Activated CD8-positive, alpha-beta memory T cell treated with anti-CD3 and anti-CD28 coated beads, Interleukin-2, amount 50 U/mL, for 48 hours (primary cell): ENCODE data around the gene DPM3.
"Not testable (repeated sequence)": the region's sequence is repeated elsewhere in the genome, so short reads cannot be mapped to it uniquely, and the experiment has no call there.

Source experiments
- DNase-seq: peaks from one replicate; pipeline ENCODE4 v3.0.0-alpha.2; 2020

The DPM3 gene

GRCh38 chr1:155124503-155125463, 15.5 kb downstream of the DPM3 start:
- DNase-seq, result no peak

DNA sequence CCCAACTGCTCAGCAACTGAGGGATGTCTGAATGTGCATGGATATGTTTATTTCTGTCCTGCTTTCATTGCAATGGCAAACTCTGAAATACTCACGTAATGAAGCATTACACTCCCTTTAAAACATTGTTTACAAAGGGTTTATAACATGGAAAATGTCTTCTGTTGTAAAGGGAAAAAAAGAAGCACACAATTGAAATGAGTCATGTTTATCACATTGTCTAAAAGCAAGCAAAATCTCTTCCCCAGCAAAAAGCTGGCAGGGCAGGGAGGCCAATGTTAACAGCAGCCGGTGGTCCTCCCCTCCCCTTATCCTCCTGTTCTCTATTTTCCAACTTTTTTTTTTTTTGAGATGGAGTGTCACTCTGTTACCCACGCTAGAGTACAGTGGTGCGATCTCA, 16.5 kb downstream of the DPM3 start:
- DNase-seq, result no peak

DNA sequence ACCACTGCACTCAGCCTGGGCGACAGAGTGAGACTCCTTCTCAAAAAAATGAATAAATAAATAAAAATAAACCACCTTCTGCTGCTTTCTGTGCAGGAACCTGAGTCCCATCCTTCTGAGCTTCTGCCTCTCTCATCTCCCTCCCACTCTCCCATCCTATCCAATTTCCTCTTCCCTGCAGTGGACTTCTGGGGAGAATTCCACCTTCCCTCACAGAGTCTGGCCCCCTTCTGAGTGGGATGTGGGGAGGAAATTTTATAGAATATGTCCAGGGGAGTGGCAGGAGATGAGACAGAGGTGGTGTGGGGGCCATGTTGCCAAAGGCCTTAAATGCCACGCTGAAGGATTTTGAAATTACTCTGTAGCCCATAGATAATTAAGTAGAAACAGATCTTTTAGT, 18.0 kb downstream of the DPM3 start:
- DNase-seq, result no peak

DNA sequence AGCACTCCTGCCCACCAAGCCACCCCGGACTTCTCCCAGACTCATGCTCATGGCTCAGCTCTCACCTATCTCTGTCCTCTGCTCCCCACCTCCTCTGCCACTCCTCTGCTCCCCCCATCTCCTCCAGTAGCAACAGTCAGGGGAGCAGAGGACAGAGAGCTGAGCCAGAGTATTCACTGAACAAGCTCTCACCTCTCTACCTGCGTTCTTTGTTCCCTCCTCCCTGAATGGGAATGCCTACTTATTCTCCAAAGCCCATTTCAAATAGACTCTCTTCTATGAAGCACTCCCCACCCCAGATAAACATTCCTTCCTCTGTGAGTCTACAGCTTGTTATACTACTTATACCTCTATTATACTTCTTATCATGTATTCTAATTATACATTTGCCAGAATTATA, 19.1 kb downstream of the DPM3 start:
- no peak for DNase-seq

DNA sequence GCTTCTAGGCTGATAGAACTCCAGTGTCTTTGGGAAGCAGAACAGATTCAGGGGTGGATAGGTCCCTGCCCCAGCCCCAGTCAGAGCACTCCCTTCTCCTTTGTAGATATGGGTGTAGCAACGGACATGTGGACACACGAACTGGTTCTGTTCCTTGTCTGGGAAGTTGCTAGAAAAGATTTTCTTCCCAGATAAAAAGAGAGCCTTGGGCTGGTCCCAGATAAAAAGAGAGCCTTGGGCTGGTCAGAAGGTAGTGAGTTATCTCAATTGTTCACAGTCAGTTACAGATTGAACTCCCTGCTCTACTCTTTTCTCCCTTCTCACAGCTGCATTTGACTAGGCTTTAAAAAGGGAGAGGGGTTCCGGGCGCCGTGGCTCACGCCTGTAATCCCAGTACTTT, 20.1 kb downstream of the DPM3 start:
- DNase-seq, result no peak

DNA sequence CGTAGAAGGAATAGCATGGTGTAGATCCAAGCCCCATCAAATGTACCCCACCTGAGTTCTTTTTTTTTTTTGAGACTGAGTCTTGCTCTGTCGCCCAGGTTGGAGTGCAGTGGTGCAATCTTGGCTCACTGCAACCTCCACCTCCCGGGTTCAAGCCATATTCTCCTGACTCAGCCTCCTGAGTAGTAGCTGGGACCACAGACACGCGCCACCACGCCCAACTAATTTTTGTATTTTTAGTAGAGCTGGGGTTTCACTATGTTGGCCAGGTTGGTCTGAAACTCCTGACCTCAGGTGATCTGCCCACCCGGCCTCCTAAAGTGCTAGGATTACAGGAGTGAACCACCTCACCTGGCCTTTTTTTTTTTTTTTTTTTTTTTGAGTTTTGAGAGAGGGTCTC, 22.2 kb downstream of the DPM3 start:
- DNase-seq, result not testable (repeated sequence)

DNA sequence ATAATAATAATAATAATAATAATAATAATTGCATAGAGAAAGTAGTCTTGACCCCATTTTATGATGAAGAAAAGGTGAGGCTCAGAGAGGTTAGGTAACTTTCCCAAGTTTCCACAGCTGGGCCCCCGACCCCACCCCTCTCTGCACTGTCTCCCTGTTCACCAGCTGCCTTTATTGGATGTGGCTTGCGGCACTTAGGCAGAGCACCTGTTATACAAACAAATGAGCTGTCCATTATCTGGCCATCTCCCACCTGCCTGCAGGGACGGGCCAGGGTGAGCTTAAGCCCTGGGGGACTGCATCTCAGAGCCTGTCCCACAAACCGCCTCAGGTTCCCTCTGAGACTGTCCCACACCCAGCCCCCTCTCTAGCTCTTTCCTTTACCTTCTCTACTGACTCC, 22.7 kb downstream of the DPM3 start:
- no peak for DNase-seq

DNA sequence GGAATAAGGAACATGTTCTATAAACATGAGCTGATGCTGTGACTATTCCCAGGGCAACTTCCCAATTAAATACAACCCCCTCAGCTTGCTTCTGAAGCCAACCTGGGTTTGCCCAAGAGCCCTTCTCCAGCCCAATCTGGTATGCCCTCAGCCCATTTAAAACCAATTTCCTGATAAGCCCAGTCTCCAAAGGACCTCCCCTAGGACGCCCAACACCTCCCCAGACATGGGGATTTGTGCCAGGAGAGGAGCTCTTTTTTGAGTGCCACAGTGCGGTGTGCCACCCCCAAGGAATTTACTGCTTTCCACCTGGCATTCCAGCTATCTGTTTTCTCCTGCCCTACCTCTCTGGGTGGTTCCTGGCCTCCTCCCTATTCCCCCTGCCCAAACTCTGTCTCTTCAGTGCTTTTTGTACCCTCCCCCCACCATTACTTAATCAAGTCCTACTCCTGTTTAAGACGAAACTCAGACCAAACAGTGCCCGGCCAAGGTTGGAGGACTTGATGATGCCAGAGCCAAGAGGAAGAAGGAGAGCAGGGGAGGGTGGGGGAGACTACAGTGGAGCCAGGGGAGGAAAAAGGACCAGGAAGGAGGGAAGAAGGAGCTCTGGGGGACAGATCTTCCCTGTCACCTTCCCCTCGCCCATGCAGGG, 24.1 kb downstream of the DPM3 start:
- no peak for DNase-seq

GRCh38 chr1:155113450-155113980, 26.8 kb downstream of the DPM3 start:
- DNase-seq, result no peak

DNA sequence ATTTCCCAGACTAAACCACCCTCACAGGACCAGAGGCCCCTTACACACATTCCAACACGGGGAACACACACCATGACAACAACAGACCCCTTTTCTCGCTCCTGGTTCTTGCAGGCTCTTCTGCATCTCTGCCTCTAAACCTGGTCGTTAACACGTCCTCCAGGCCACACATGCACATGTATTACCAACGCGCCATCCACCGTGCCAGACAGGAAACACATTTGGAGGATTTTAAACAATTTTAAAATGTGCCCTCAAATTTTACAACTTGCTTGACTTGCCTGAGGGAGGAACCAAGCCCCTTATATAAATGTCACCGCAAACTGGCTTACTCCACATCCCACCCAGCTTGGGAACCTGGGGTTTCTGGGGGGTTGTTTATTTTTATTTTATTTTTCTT, 29.5 kb downstream of the DPM3 start:
- DNase-seq, result no peak

DNA sequence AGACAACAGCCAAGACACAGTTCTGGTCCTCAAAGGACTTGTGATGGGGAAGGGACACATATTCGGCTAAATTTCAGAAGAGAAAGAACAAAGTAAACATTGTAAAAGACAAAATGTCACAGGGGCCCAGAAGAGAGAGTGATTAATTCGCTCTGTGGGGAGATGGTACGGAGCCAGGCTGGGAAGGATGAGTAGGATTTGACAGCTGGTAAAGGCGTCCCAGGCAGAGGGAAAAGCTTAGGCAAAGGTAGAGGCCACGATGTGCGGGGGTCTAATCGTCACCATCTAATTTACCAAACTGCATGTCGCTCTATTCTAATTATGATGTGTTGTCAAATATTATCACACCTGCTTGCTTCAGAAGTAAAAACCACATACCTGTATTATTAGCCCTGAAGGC, 29.9 kb downstream of the DPM3 start:
- DNase-seq, result no peak

DNA sequence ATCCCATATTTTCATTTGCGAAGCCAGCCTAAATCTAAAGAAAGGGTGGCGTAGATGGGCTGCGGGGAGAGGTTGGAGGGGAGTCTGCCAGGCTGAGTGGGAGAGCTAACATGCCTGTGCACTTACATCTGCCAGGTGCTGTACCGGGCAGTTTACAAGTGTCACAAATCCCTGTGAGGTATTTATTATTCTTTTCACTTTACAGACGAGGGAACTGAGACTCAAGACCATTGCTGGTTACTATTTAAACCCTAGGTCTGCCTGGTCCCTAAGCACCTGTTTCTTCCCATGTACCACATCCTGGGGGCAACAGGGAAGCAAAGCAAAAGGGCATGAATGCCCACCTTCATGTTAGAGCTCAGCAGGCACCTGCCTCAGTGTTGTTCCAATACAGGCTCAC, 32.0 kb downstream of the DPM3 start:
- DNase-seq, result no peak

- no peak for DNase-seq
These were observed 32.7 kb downstream of the DPM3 start for GRCh38 chr1:155107309-155108264.

DNA sequence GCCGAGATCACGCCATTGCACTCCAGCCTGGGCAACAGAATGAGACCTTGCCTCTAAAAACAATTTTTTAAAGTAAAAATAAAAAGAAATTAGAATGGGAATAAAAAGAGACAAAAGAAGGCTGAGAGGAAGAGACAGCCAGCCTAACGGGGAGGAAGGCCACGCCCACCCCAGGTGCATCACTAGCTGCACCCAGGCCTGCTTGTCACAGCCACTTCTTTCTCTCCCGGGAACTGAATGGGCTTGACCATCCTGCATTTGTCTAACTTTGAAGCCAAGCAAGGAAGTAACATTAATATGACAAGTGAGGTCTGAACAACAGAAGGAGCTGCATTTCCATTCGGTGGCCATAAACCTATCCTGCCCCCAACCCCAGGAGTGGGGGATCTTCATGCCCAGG, 33.5 kb downstream of the DPM3 start:
- DNase-seq, result no peak

- DNase-seq, result no peak
These were observed 34.7 kb downstream of the DPM3 start for GRCh38 chr1:155105604-155106011.

- no peak for DNase-seq
These were observed 35.5 kb downstream of the DPM3 start for GRCh38 chr1:155104605-155105534.

DNA sequence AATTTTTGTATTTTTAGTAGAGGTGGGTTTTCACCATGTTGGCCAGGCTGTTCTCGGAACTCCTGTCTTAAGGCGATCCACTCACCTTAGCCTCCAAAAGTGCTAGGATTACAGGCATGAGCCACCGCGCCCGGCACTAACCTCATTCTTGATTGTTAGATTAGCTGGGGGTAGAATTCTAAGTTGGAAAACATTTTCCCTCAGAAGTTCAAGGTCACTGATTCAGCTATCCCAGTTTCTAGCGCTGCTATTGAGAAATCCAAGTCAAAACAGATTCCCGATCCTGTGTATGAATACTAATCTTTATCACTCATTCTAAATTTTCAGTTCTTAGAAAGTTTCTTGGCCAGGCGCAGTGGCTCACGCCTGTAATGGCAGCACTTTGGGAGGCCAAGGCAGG, 37.0 kb downstream of the DPM3 start:
- DNase-seq, result no peak

GRCh38 chr1:155099331-155099730, 41.0 kb downstream of the DPM3 start:
- DNase-seq, result no peak

- no peak for DNase-seq
These were observed 45.7 kb downstream of the DPM3 start for GRCh38 chr1:155094622-155094948.

DNA sequence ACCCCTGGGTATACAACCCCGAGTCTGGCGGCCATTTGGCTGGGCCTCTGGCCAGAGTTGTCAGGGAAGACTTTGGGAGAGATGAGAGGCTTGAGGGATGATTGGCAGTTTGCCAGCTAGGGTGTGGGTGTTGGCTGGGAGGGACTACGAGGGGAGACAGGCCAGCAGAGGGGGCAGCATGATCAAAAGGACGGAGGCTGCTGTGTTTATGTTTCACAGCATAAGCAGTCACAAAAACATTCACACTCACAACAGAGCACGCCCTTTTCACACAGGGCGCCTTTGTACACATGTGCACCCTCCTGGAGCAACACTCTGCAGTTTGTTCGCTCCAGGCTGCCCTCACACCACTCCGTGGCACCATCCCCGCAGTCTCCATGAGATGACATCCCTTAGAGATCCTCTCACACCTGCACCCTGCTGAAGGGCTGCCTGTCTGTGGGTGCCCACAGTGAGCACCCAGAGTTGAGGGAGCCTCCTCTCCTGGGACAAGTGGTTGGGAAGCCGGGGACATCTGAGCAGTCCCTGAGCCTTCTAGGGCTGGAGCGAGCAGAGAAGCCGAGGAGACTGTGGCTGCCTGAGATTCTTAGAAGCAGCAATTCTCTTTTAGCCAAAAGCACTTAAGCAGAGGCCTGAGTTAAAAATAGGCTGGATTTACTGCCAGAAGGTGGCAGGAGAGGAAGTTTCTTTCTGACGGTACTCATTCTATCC, 46.3 kb downstream of the DPM3 start:
- DNase-seq, result no peak

DNA sequence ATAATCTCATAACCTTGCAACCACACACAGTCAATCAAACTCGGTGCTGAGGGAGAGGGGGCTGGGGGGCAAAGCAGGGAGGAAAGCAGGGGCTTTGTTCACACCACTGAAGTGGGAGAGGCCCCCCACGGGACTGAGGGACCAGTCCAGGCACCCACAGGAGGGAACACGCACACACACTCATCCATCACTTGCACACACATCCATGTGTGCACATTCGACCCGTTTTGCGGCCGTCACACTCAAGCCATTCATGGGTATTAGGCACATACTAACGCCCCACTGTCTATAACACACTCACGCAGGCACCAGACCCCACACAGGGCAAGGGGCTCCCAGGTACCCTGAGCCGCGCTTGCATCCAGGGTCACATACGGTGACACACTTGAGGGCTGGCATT, 47.7 kb downstream of the DPM3 start:
- no peak for DNase-seq
